Retinal pigment epithelial cell (primary cell): Measurements from ENCODE around the gene SHROOM2.
A peak's percentile ranks its signal among the peaks of the same experiment; 100 is the strongest.

Source experiments
- DNase-seq: peaks from one replicate; pipeline ENCODE4 v3.0.0-alpha.2; 2010; ENCODE audit warnings: low read depth
- H3K4me3 ChIP-seq: 2 replicates; pipeline ENCODE4 v1.5.1; 2011; ENCODE audit warnings: mild to moderate bottlenecking, low read length, control low read depth, moderate library complexity
- TF ChIP-seq, protein P1 (sequence below): conservative IDR thresholded peaks from 2 replicates; pipeline ENCODE4 v1.5.1; 2011; ENCODE audit warnings: low read depth, low read length, control low read depth, inconsistent platforms

The SHROOM2 gene

DNA sequence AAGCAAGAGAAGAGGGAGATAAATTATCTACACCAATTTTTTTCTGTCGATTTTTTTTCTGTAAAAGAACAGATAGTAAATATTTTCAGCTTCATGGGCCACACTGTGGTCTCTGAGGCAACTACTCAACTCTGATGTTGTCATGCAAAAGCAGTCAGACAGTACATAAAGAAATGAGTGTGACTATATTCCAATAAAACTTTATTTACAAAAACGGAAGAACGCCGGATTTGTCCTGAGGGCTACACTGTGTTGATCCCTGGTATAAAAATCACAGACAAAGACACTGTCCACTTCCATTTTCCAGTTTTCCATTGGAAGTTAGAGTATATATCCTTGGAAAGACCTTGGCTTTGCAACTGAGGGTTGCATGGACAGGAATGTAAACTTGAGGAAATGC, 38.6 kb upstream of the SHROOM2 start:
- H3K4me3 ChIP-seq, result no peak overlapping the region
- TF ChIP-seq, protein P1, sequence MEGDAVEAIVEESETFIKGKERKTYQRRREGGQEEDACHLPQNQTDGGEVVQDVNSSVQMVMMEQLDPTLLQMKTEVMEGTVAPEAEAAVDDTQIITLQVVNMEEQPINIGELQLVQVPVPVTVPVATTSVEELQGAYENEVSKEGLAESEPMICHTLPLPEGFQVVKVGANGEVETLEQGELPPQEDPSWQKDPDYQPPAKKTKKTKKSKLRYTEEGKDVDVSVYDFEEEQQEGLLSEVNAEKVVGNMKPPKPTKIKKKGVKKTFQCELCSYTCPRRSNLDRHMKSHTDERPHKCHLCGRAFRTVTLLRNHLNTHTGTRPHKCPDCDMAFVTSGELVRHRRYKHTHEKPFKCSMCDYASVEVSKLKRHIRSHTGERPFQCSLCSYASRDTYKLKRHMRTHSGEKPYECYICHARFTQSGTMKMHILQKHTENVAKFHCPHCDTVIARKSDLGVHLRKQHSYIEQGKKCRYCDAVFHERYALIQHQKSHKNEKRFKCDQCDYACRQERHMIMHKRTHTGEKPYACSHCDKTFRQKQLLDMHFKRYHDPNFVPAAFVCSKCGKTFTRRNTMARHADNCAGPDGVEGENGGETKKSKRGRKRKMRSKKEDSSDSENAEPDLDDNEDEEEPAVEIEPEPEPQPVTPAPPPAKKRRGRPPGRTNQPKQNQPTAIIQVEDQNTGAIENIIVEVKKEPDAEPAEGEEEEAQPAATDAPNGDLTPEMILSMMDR, result no peak
- DNase-seq, result no peak

DNA sequence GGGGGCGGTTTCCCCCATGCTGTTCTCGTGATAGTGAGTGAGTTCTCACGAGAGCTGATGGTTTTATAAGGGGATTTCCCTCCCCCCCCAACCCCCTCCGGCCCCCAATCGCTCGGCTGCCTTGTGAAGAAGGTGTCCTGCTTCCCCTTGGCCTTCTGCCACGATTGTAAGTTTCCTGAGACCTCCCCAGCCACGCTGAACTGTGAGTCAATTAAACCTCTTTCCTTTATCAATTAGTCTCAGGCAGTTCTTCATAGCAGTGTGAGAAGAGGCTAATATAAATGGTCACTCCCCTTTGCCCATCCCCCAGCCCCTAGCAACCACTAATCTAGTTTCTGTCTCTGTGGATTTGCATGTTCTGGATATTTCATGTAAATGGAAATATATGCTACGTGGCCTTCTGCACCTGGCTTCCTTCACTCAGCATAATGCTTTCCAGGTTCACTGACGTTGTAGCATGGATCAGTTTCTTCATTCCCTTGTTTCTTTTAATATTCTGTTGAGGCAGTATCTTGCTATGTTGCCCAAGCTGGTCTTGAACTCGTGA, 37.0 kb upstream of the SHROOM2 start:
- no peak overlapping the region for H3K4me3 ChIP-seq
- no peak for DNase-seq
- TF ChIP-seq, protein P1, result no peak

DNA sequence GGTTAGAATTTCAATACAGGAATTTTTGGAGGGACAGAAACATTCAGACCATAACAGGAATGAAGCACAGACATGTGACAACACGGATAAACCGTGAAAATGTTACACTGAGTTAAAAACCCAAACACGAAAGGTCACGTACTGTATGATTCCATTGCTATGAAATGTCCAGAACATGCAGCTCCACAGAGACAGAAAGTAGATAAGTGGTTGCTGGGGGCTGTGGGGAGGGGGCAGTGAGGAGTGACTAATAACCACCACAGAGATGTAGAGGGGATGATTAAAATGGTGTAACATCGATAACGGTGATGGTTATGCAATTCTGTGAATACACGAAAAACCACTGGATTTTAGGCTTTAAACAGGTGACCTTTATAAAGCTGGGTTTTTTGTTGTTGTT, 28.9 kb upstream of the SHROOM2 start:
- TF ChIP-seq, protein P1, result no peak
- no peak for DNase-seq
- no peak overlapping the region for H3K4me3 ChIP-seq

DNA sequence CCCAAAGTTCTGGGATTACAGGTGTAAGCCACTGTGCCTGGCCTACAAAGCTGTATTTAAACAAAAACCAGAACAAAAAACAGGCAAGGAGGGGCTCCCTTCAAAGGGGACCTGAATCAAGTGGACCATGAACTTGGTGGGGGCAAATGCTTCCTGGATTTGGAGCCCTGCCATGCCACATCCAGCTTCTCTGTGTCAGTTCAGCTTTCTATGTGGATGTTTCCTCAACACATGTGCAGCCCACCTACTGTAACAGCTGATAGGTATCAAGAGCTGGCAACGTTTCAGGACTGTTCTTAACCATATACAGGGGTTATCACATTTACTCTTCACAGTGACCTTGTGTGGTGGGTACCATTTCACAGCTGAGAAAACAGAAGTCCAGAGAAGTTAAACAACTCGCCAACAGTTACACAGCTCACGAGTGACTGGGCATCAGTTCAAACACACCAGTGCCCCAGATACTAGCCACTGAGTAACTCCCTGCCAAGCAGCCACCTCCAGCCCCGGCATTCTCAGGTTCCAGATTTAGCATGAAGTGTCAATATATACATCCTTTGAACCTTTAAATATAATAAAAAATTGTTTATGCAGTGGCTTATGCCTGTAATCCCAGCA, 28.1 kb upstream of the SHROOM2 start:
- no peak for DNase-seq
- TF ChIP-seq, protein P1, result no peak
- H3K4me3 ChIP-seq, result no peak overlapping the region

DNA sequence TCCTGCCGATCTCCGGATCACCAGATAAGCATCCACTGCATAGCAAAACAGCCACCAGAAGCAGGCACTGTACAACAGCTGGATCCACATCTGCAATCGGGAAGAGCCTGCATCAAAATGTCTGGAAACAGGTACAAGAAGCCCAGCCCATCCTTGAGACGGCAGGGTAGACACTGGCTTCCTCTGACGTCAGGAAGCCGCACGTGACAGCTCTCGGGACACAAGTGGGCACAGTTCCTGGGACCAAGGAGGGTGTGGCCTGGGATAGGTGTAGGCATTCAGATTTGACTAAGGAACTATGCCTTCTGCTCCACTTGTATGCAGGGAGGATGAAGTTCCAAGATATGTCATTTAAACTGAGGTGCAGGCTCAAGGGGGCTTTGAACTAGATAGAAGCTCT, 26.9 kb upstream of the SHROOM2 start:
- TF ChIP-seq, protein P1, result no peak
- H3K4me3 ChIP-seq, result no peak overlapping the region
- DNase-seq, result no peak

DNA sequence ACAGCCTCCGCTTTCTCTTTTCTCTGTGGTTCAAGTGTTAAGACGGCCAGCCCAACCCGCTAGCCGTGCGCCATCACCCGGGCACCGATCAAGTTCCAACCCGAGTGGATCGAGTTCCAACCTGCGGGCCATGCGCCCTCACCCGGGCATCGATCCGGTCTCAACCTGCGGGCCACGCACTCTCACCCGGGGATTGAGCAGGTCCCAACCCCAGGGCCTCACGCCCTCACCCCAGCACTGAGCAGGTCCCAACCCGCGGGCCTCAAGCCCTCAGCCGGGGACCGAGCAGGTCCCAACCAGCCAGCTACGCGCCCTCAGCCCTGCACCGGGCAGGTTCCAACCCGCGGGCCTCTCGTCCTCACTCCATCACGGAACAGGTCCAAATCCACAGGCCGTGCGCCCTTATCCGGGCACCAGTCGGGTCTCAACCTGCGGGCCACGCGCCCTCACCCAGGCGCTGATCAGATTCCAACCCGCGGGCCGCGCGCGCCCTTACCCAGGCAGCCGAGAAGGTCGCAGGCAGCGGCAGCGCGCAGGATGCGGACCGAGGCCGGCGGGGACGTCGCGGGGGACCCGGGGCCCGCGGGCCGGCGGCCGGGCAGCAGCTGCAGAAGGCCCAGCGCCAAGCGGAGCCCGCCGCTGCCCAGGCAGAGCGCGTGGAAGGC, 21.0 kb upstream of the SHROOM2 start:
- no peak for DNase-seq
- peak overlapping the region; percentile 72 for H3K4me3 ChIP-seq
- TF ChIP-seq, protein P1, result no peak

DNA sequence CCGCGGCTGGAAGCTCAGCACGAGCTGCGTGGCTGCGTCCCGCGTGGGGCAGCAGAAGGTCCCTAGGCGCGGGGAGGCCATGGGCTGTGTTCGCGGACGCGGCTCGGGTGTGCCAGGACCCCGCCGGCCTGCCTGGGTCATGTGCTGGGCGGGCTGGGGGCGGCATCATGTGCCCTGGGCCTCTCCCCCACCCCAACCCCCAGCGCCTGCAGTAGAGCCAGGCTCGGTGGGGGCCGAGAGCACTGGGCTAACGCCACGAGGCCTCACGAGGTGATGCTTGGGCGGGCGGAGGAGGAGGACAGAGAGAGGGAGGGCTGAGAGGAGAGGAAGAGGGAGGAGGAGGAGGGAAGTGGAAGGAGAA, 20.5 kb upstream of the SHROOM2 start, which contains the start of gene GPR143:
TSS of gene GPR143 (minus strand) at position 111 of the 361 bp plus-strand sequence. CDS start at position 81, 30 bp downstream.
- TF ChIP-seq, protein P1, result no peak
- peak within 1 kb of the TSS; percentile 72 for H3K4me3 ChIP-seq
- peak; percentile 51 for DNase-seq
